HEK293T (cell line): ENCODE measurements around the gene ZNF683.

Experiments
- ARNT ChIP-seq: fragments of 450-650 bp; IDR thresholded peaks from 2 replicates; pipeline ENCODE4 v1.6.1; 2017; ENCODE audit warnings: mild to moderate bottlenecking
- BHLHE40 ChIP-seq: fragments of 450-650 bp; IDR thresholded peaks from 2 replicates; pipeline ENCODE4 v1.6.1; 2016; ENCODE audit warnings: mild to moderate bottlenecking, moderate library complexity, borderline replicate concordance
- ELF4 ChIP-seq: fragments of 450-650 bp; IDR thresholded peaks from 2 replicates; pipeline ENCODE4 v1.6.1; 2017; ENCODE audit warnings: antibody characterized with exemption
- FOXA1 ChIP-seq: fragments of 450-650 bp; IDR thresholded peaks from 2 replicates; pipeline ENCODE4 v1.6.1; 2016; ENCODE audit warnings: mild to moderate bottlenecking
- FOXK2 ChIP-seq: fragments of 450-650 bp; IDR thresholded peaks from 2 replicates; pipeline ENCODE4 v1.6.1; 2016; ENCODE audit warnings: mild to moderate bottlenecking
- FOXM1 ChIP-seq: fragments of 450-650 bp; IDR thresholded peaks from 2 replicates; pipeline ENCODE4 v1.6.1; 2017; ENCODE audit warnings: mild to moderate bottlenecking, borderline replicate concordance
- HDGF ChIP-seq: fragments of 450-650 bp; IDR thresholded peaks from 2 replicates; pipeline ENCODE4 v1.6.1; 2017; ENCODE audit warnings: antibody characterized with exemption, borderline replicate concordance
- LEF1 ChIP-seq: fragments of 450-650 bp; IDR thresholded peaks from 2 replicates; pipeline ENCODE4 v1.6.1; 2017; ENCODE audit warnings: mild to moderate bottlenecking, borderline replicate concordance
- NFRKB ChIP-seq: fragments of 450-650 bp; IDR thresholded peaks from 2 replicates; pipeline ENCODE4 v1.6.1; 2016; ENCODE audit warnings: mild to moderate bottlenecking, moderate library complexity
- PKNOX1 ChIP-seq: fragments of 450-650 bp; IDR thresholded peaks from 2 replicates; pipeline ENCODE4 v1.6.1; 2016
- SP1 ChIP-seq: fragments of 450-650 bp; IDR thresholded peaks from 2 replicates; pipeline ENCODE4 v1.6.1; 2017
- SUZ12 ChIP-seq: fragments of 450-650 bp; IDR thresholded peaks from 2 replicates; pipeline ENCODE4 v1.6.1; 2016; ENCODE audit warnings: mild to moderate bottlenecking
- TARDBP ChIP-seq: fragments of 450-650 bp; IDR thresholded peaks from 2 replicates; pipeline ENCODE4 v1.6.1; 2016
- ZNF384 ChIP-seq: fragments of 450-650 bp; IDR thresholded peaks from 2 replicates; pipeline ENCODE4 v1.6.1; 2016

GRCh38 chr1:26324550-26324949 is 48.0 kb downstream of the ZNF683 start:
- TF ChIP-seq FOXM1 (no peak), ELF4 (no peak), FOXA1 (no peak), FOXK2 (no peak), TARDBP (no peak), NFRKB (no peak), PKNOX1 (no peak), ARNT (no peak), ZNF384 (no peak), SUZ12 (no peak), SP1 (no peak), BHLHE40 (no peak), LEF1 (no peak), HDGF (no peak)
